ENCODE measurements around the gene RANBP17. TPM values are rescaled to one million over a fixed set of nuclear protein-coding genes. Genes with fewer than 3 reads are reported as not detected.

The RANBP17 gene
- total RNA-seq, 1 experiment from 2014 or later, result 6.0 TPM

GRCh38 chr5:171299228-171299627, 437.4 kb downstream of the RANBP17 start:
- no peaks in the 10 kb centered on the region for H3K79me2 ChIP-seq (ENCODE audit: low read length)
- no TSS peak for BruUV-seq (replicated peaks)
- no peaks in the 10 kb centered on the region for H3F3A ChIP-seq (ENCODE audit: low read length, unreplicated experiment)
- no peak overlapping the region for H3K9ac ChIP-seq (ENCODE audit: low read length)
- no peak for DNase-seq
- no peaks in the 10 kb centered on the region for H3K36me3 ChIP-seq (ENCODE audit: low read depth, low read length)
- no peak overlapping the region for H3K4me2 ChIP-seq (ENCODE audit: low read length)
- no peak overlapping the region for H2AFZ ChIP-seq (ENCODE audit: low read length)
- no peak overlapping the region for H3K27ac ChIP-seq (ENCODE audit: low read length)
- ChIA-PET CTCF (no interaction called here), POLR2A (ENCODE audit: unreplicated experiment) (no interaction called here)
- H4K20me1 ChIP-seq (ENCODE audit: low read length), result no peaks in the 10 kb centered on the region
- intact Hi-C loops (cut with micrococcal nuclease), result no loop called here
- H3K4me1 ChIP-seq (ENCODE audit: insufficient read depth, low read length), result peaks cover 7% of the 10 kb centered on the region; the same call in 1 of the 2 replicates
- H3K9me3 ChIP-seq (ENCODE audit: low read length), result no peaks in the 10 kb centered on the region
- no peak for ATAC-seq
- no peak overlapping the region for H3K4me3 ChIP-seq (ENCODE audit: low read length)
- no peaks in the 10 kb centered on the region for H3K9me2 ChIP-seq (replicated peaks; ENCODE audit: low read length)
- peaks cover 6% of the 10 kb centered on the region; the same call in 1 of the 2 replicates for H3K27me3 ChIP-seq (ENCODE audit: low read length)
- TF ChIP-seq EZH2phosphoT487 (IDR thresholded peaks at IDR 0.05; ENCODE audit: borderline replicate concordance, low read length), result no peak
- no peak for TF ChIP-seq CTCF (conservative IDR thresholded peaks at IDR 0.05; ENCODE audit: low read depth, low read length)
- no peak for TF ChIP-seq EZH2 (IDR thresholded peaks at IDR 0.05; ENCODE audit: low read length, unreplicated experiment)

DNA sequence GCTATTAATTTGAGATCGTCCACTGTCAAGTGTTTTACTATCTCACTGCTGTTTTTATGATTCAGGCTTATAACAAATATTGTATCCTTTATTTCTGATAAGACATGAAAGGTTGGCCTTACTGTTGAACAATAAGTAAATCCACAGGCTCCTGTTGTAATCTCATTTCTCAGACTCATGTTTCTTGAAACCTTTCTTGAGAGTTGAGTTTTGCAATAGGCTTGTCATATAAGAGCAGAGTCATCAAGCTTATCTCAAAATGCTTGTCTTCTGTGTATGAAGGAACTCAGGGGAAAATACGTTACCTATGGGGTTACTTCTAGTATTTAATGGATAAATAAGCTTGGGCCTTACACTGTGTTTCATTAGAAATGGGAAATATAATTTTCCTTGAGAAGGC, 438.0 kb downstream of the RANBP17 start:
- H3K9me2 ChIP-seq (replicated peaks; ENCODE audit: low read length), result no peaks in the 10 kb centered on the region
- peaks cover 7% of the 10 kb centered on the region; the same call in 1 of the 2 replicates for H3K4me1 ChIP-seq (ENCODE audit: insufficient read depth, low read length)
- H3K79me2 ChIP-seq (ENCODE audit: low read length), result no peaks in the 10 kb centered on the region
- POLR2A ChIA-PET (ENCODE audit: unreplicated experiment), result no interaction called here
- no peaks in the 10 kb centered on the region for H3K9me3 ChIP-seq (ENCODE audit: low read length)
- no peak overlapping the region for H2AFZ ChIP-seq (ENCODE audit: low read length)
- no peak overlapping the region for H3K27ac ChIP-seq (ENCODE audit: low read length)
- no TSS peak for BruUV-seq (replicated peaks)
- no peak overlapping the region for H3K4me2 ChIP-seq (ENCODE audit: low read length)
- no peak for TF ChIP-seq EZH2phosphoT487 (IDR thresholded peaks at IDR 0.05; ENCODE audit: borderline replicate concordance, low read length)
- H3K36me3 ChIP-seq (ENCODE audit: low read depth, low read length), result no peaks in the 10 kb centered on the region
- H4K20me1 ChIP-seq (ENCODE audit: low read length), result no peaks in the 10 kb centered on the region
- CTCF ChIA-PET, result no interaction called here
- DNase-seq (no peak), ATAC-seq (no peak)
- intact Hi-C loops (cut with micrococcal nuclease), result no loop called here
- H3F3A ChIP-seq (ENCODE audit: low read length, unreplicated experiment), result no peaks in the 10 kb centered on the region
- H3K4me3 ChIP-seq (ENCODE audit: low read length), result no peak overlapping the region
- no peak overlapping the region for H3K9ac ChIP-seq (ENCODE audit: low read length)
- H3K27me3 ChIP-seq (ENCODE audit: low read length), result peaks cover 6% of the 10 kb centered on the region; the same call in 1 of the 2 replicates

DNA sequence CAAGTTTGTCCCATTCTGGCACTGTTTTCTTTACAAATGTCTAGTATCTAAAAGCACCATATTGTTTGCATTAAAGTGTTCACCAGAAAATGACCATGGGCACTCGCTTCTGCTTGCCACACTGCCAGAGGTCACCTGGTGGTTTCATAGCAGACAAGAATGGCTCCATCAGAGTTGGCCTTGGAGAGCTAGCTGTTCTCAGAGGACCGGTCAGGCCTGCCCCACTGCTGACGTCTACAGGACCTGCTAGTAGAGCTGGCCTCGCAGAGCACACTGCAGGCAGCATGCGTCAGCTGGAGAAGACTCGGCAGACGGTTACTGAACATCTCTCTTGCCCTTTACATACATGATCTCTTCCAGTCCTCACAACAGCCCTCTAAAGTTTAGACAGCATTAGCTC, 438.5 kb downstream of the RANBP17 start:
- no peak overlapping the region for H3K4me3 ChIP-seq (ENCODE audit: low read length)
- no peaks in the 10 kb centered on the region for H3K36me3 ChIP-seq (ENCODE audit: low read depth, low read length)
- no peaks in the 10 kb centered on the region for H3K79me2 ChIP-seq (ENCODE audit: low read length)
- H3K9ac ChIP-seq (ENCODE audit: low read length), result no peak overlapping the region
- POLR2A ChIA-PET (ENCODE audit: unreplicated experiment), result no interaction called here
- ATAC-seq (no peak), DNase-seq (no peak)
- H3K9me3 ChIP-seq (ENCODE audit: low read length), result no peaks in the 10 kb centered on the region
- no peak overlapping the region for H3K4me2 ChIP-seq (ENCODE audit: low read length)
- H3K27me3 ChIP-seq (ENCODE audit: low read length), result peaks cover 6% of the 10 kb centered on the region; the same call in 1 of the 2 replicates
- no peaks in the 10 kb centered on the region for H4K20me1 ChIP-seq (ENCODE audit: low read length)
- no peaks in the 10 kb centered on the region for H3K9me2 ChIP-seq (replicated peaks; ENCODE audit: low read length)
- peaks cover 7% of the 10 kb centered on the region; the same call in 1 of the 2 replicates for H3K4me1 ChIP-seq (ENCODE audit: insufficient read depth, low read length)
- no peak overlapping the region for H3K27ac ChIP-seq (ENCODE audit: low read length)
- TF ChIP-seq EZH2phosphoT487 (IDR thresholded peaks at IDR 0.05; ENCODE audit: borderline replicate concordance, low read length) (no peak), CTCF (conservative IDR thresholded peaks at IDR 0.05; ENCODE audit: low read depth, low read length) (no peak)
- BruUV-seq (replicated peaks), result no TSS peak
- intact Hi-C loops (cut with micrococcal nuclease), result no loop called here
- CTCF ChIA-PET, result no interaction called here
- H3F3A ChIP-seq (ENCODE audit: low read length, unreplicated experiment), result no peaks in the 10 kb centered on the region
- no peak overlapping the region for H2AFZ ChIP-seq (ENCODE audit: low read length)
